G401.6 (cell line): ENCODE measurements around the gene SERPINA6.
"Not testable (repeated sequence)": the region's sequence is repeated elsewhere in the genome, so short reads cannot be mapped to it uniquely, and the experiment has no call there.

ENCODE experiments used
- FAIRE-seq: peaks from 2 replicates; lab custom pipeline; 2012; peaks lifted over from hg19 to GRCh38; lab: Jason Lieb, UNC

Gene SERPINA6

GRCh38 chr14:94322648-94323570 lies at the start of gene SERPINA6:
Gene SERPINA6, minus strand, starts transcription at chr14:94323336. Its CDS starts 8,688 bp downstream, at chr14:94314648.
- FAIRE-seq, result no peak

- FAIRE-seq, result no peak
These were observed 49.0 kb upstream of the SERPINA6 start for GRCh38 chr14:94372021-94372605.

- FAIRE-seq, result no peak
These were observed 47.4 kb upstream of the SERPINA6 start for GRCh38 chr14:94370524-94370910.

- FAIRE-seq, result not testable (repeated sequence)
These were observed 46.8 kb upstream of the SERPINA6 start for GRCh38 chr14:94369766-94370523.

GRCh38 chr14:94368956-94369355 lies 45.8 kb upstream of the SERPINA6 start:
- FAIRE-seq, result no peak

GRCh38 chr14:94368243-94368590 lies 45.1 kb upstream of the SERPINA6 start:
- FAIRE-seq, result no peak

GRCh38 chr14:94367347-94368242 lies 44.5 kb upstream of the SERPINA6 start:
- FAIRE-seq, result no peak

GRCh38 chr14:94366146-94366915 lies 43.2 kb upstream of the SERPINA6 start, which contains the start of gene SERPINA2:
Gene SERPINA2, minus strand, starts transcription at chr14:94366698.
- FAIRE-seq, result no peak

GRCh38 chr14:94365624-94366023 lies 42.5 kb upstream of the SERPINA6 start:
- no peak for FAIRE-seq

GRCh38 chr14:94364964-94365363 lies 41.8 kb upstream of the SERPINA6 start:
- FAIRE-seq, result no peak

- FAIRE-seq, result no peak
These were observed 40.9 kb upstream of the SERPINA6 start for GRCh38 chr14:94364037-94364436.

GRCh38 chr14:94363151-94363624 lies 40.1 kb upstream of the SERPINA6 start:
- no peak for FAIRE-seq

- no peak for FAIRE-seq
These were observed 39.5 kb upstream of the SERPINA6 start for GRCh38 chr14:94362614-94363133.

GRCh38 chr14:94361682-94362081 lies 38.5 kb upstream of the SERPINA6 start:
- FAIRE-seq, result no peak

- no peak for FAIRE-seq
These were observed 37.9 kb upstream of the SERPINA6 start for GRCh38 chr14:94360945-94361565.

GRCh38 chr14:94357166-94357565 lies 34.0 kb upstream of the SERPINA6 start:
- no peak for FAIRE-seq

GRCh38 chr14:94356379-94357056 lies 33.4 kb upstream of the SERPINA6 start:
- no peak for FAIRE-seq

- FAIRE-seq, result no peak
These were observed 32.2 kb upstream of the SERPINA6 start for GRCh38 chr14:94355191-94355794.

- FAIRE-seq, result no peak
These were observed 31.6 kb upstream of the SERPINA6 start for GRCh38 chr14:94354638-94355185.
